Measurements from ENCODE around the gene NF2.
"Not testable (repeated sequence)": the region's sequence is repeated elsewhere in the genome, so short reads cannot be mapped to it uniquely, and the experiment has no call there.

- TF ChIP-seq CTCF (conservative IDR thresholded peaks at IDR 0.05; ENCODE audit: low read depth, low read length); EZH2phosphoT487 (IDR thresholded peaks at IDR 0.05; ENCODE audit: borderline replicate concordance, low read length): not testable (repeated sequence)
Measured at GRCh38 chr22:29597871-29598683, 5.4 kb upstream of the NF2 start.
